Central memory CD8-positive, alpha-beta T cell (primary cell): ENCODE results near the gene MCOLN2.
A peak's percentile ranks its signal among the peaks of the same experiment; 100 is the strongest.
"Not testable (repeated sequence)": the region's sequence is repeated elsewhere in the genome, so short reads cannot be mapped to it uniquely, and the experiment has no call there.

Source experiments
- ATAC-seq: fragments of 150-1000 bp; cut with Tn5 transposase; replicated peaks from 2 replicates; pipeline ENCODE4 v1.10.0; 2022; ENCODE audit warnings: mild to moderate bottlenecking, moderate FRiP score, moderate number of reproducible peaks; ENCODE audit not compliant: poor library complexity, severe bottlenecking; ENCODE audit errors: extremely low read depth
- DNase-seq, 2 donors: peaks; one replicate each; pipeline ENCODE4 v3.0.0; 2021; ENCODE audit warnings: low spot score in 2 of 2
- H3K27ac Mint-ChIP-seq: one replicate; pipeline ENCODE4 v1.8.0; 2022; ENCODE audit warnings: low read depth, mild to moderate bottlenecking, moderate library complexity, mixed read lengths
- H3K27me3 Mint-ChIP-seq: one replicate; pipeline ENCODE4 v1.8.0; 2022; ENCODE audit warnings: mixed read lengths
- H3K36me3 Mint-ChIP-seq: one replicate; pipeline ENCODE4 v1.8.0; 2022; ENCODE audit warnings: mild to moderate bottlenecking, moderate library complexity, mixed read lengths; ENCODE audit not compliant: insufficient read depth
- H3K4me1 Mint-ChIP-seq: one replicate; pipeline ENCODE4 v1.8.0; 2022; ENCODE audit warnings: mixed read lengths
- H3K4me3 Mint-ChIP-seq: one replicate; pipeline ENCODE4 v1.8.0; 2022; ENCODE audit warnings: mild to moderate bottlenecking, moderate library complexity, mixed read lengths
- H3K9me3 Mint-ChIP-seq: one replicate; pipeline ENCODE4 v1.8.0; 2022; ENCODE audit warnings: mixed read lengths

The MCOLN2 gene

GRCh38 chr1:84996846-84997666 lies at the start of gene MCOLN2:
MCOLN2 (minus strand) TSS chr1:84997113; CDS start chr1:84996872, 241 bp downstream.
- H3K36me3 Mint-ChIP-seq: peaks cover 3% of the 10 kb centered on the region
- DNase-seq (peak; percentile 20 to 21), ATAC-seq (peak; percentile 61)
- peak within 1 kb of the TSS; percentile 92 for H3K4me3 Mint-ChIP-seq
- no peaks in the 10 kb centered on the region for H3K27me3 Mint-ChIP-seq
- peak within 1 kb of the TSS; percentile 93 for H3K27ac Mint-ChIP-seq
- H3K9me3 Mint-ChIP-seq: no peaks in the 10 kb centered on the region
- H3K4me1 Mint-ChIP-seq: peaks cover 66% of the 10 kb centered on the region

DNA sequence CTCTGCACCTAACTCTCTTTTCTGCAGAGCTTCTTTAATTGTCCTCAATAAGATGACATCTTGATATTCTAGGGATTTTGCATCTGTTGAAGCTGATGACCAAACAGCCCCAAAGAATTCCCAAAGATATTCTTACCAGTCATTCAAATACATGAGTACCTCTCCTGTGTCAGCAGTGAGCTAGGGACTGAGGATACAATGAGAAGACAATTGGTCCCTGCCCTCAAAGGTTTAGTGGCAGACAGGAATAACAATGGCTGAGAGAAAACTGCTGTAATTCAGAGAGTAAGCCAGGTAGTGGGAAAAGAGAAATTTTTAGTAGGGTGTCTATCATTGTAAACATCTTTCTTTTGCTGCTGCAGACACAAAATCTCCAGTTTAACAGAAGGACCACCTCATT lies 45.5 kb upstream of the MCOLN2 start:
- Mint-ChIP-seq H3K4me3 (no peak overlapping the region), H3K9me3 (no peaks in the 10 kb centered on the region), H3K36me3 (no peaks in the 10 kb centered on the region), H3K27ac (no peak overlapping the region), H3K27me3 (peaks cover 32% of the 10 kb centered on the region), H3K4me1 (no peaks in the 10 kb centered on the region)
- DNase-seq: no peak
- no peak for ATAC-seq

- no peak overlapping the region for H3K27ac Mint-ChIP-seq
- H3K27me3 Mint-ChIP-seq: peaks cover 26% of the 10 kb centered on the region
- H3K4me1 Mint-ChIP-seq: no peaks in the 10 kb centered on the region
- no peak for DNase-seq
- H3K36me3 Mint-ChIP-seq: no peaks in the 10 kb centered on the region
- no peak for ATAC-seq
- H3K9me3 Mint-ChIP-seq: no peaks in the 10 kb centered on the region
- no peak overlapping the region for H3K4me3 Mint-ChIP-seq
These were observed 44.9 kb upstream of the MCOLN2 start for GRCh38 chr1:85041793-85042192.

- DNase-seq (no peak), ATAC-seq (no peak)
- Mint-ChIP-seq H3K27ac (no peak overlapping the region), H3K9me3 (no peaks in the 10 kb centered on the region), H3K27me3 (no peaks in the 10 kb centered on the region), H3K4me3 (no peak overlapping the region), H3K36me3 (no peaks in the 10 kb centered on the region), H3K4me1 (no peaks in the 10 kb centered on the region)
These were observed 36.3 kb upstream of the MCOLN2 start for GRCh38 chr1:85033221-85033620.

DNA sequence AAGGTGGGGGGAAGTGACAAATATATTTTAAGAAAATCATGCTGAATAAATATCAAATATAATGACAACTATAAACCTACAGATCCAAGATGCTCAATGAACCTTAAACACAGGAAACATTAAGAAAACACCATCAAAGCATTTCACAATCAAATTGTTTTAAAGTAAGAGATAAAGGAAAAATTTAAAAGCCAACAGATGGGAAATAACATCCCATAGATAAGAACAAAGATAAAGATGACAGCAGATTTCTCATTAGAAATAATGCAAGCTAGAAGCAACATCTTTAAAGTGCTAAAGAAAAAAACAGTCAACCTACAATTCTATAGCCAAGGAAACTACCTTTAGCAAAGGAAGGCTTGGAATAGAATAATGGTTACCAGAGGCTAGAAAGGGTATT lies 33.6 kb upstream of the MCOLN2 start:
- H3K27me3 Mint-ChIP-seq: no peaks in the 10 kb centered on the region
- H3K4me1 Mint-ChIP-seq: peaks cover 11% of the 10 kb centered on the region
- H3K9me3 Mint-ChIP-seq: no peaks in the 10 kb centered on the region
- DNase-seq (no peak), ATAC-seq (no peak)
- no peaks in the 10 kb centered on the region for H3K36me3 Mint-ChIP-seq
- no peak overlapping the region for H3K4me3 Mint-ChIP-seq
- no peak overlapping the region for H3K27ac Mint-ChIP-seq

DNA sequence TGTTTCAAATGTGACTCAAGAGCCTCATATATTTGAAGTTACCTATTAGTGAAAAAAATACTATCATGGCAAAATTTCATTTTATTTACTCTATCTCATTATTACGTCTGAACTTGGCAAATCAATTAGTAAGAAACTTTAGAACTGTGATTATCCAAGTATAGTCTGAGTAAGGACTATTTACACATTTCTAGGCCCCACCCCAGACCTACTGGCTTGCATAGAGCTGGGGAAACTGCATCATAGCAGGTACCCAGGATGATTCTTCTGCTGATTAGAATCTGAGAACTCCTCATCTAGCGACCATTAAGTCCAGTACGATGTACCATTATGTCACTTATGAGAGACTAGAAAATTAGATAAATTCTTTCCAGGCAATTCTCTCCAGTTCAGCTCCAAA lies 31.2 kb upstream of the MCOLN2 start:
- no peaks in the 10 kb centered on the region for H3K27me3 Mint-ChIP-seq
- H3K36me3 Mint-ChIP-seq: no peaks in the 10 kb centered on the region
- no peak overlapping the region for H3K4me3 Mint-ChIP-seq
- H3K9me3 Mint-ChIP-seq: no peaks in the 10 kb centered on the region
- ATAC-seq (no peak), DNase-seq (no peak)
- H3K4me1 Mint-ChIP-seq: peaks cover 11% of the 10 kb centered on the region
- peak overlapping the region; percentile 84 for H3K27ac Mint-ChIP-seq

DNA sequence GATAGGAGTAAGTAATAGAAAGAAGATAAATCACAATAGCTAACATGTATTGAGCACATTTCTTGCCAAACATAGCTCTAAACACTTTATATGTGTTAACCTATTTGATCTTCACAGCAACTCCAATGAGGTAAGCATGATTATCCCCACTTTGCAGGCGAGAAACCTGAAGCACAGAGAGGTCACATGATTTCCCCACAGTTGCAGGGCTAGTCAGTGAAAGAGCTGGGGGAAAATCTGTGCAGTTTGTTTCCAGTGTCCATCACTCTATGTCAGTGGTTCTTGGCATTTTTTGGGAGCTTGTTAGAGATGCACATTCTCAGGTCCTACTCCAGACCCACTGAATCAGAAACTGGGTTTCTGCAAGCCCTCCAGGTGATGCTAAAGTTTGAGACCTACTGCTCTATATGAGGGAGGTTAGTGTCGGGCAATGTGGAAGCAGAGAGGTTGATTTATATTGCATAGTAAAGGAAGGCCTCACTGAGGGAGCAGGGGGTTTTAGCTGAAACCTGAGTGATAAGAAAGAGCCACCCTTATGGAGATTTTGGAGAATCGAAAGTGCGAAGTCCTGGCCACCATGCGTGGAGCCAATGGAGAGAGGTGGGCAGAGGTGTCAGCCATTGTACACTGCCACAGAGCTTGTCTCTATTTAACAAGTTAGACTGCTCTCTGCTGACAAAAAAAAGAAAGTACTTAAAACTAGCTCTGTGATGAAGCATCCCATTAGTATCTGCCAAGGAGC lies 30.5 kb upstream of the MCOLN2 start:
- H3K36me3 Mint-ChIP-seq: no peaks in the 10 kb centered on the region
- no peaks in the 10 kb centered on the region for H3K27me3 Mint-ChIP-seq
- peak overlapping the region; percentile 73 for H3K4me3 Mint-ChIP-seq
- DNase-seq (peak in 1 of 2 donors; percentile 37), ATAC-seq (peak; percentile 95)
- H3K27ac Mint-ChIP-seq: peak overlapping the region; percentile 84
- H3K4me1 Mint-ChIP-seq: peaks cover 11% of the 10 kb centered on the region
- no peaks in the 10 kb centered on the region for H3K9me3 Mint-ChIP-seq

- Mint-ChIP-seq H3K27me3 (no peaks in the 10 kb centered on the region), H3K9me3 (no peaks in the 10 kb centered on the region), H3K36me3 (no peaks in the 10 kb centered on the region), H3K4me3 (no peak overlapping the region), H3K27ac (peak overlapping the region; percentile 26), H3K4me1 (peaks cover 11% of the 10 kb centered on the region)
- DNase-seq (no peak), ATAC-seq (no peak)
These were observed 29.0 kb upstream of the MCOLN2 start for GRCh38 chr1:85025940-85026339.

DNA sequence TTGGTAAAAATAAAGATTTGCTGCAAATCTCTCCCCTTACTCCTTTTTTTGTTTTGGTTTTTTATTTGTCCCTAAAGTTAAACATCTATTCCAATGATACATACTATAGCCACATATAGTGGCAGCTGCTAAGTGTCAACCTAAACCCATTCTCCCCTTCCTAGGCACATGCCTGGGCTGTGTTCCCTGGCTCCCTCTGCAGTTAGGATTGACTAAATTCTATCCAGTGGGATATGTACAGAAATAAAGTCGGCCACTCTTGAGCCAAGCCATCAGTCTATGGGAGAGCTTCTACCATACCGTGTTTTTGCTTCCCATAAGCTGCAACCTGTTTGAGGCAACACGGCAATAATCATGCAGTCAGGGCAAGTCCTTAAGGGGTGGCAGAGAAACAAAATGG lies 27.8 kb upstream of the MCOLN2 start:
- no peak for DNase-seq
- Mint-ChIP-seq H3K27me3 (no peaks in the 10 kb centered on the region), H3K4me3 (no peak overlapping the region), H3K27ac (peak overlapping the region; percentile 26), H3K36me3 (no peaks in the 10 kb centered on the region), H3K9me3 (no peaks in the 10 kb centered on the region), H3K4me1 (peaks cover 11% of the 10 kb centered on the region)
- no peak for ATAC-seq

GRCh38 chr1:85022700-85023099 lies 25.8 kb upstream of the MCOLN2 start:
- H3K27ac Mint-ChIP-seq: no peak overlapping the region
- peaks cover 10% of the 10 kb centered on the region for H3K4me1 Mint-ChIP-seq
- no peak overlapping the region for H3K4me3 Mint-ChIP-seq
- H3K9me3 Mint-ChIP-seq: no peaks in the 10 kb centered on the region
- peaks cover 2% of the 10 kb centered on the region for H3K36me3 Mint-ChIP-seq
- H3K27me3 Mint-ChIP-seq: no peaks in the 10 kb centered on the region
- DNase-seq (no peak), ATAC-seq (no peak)

DNA sequence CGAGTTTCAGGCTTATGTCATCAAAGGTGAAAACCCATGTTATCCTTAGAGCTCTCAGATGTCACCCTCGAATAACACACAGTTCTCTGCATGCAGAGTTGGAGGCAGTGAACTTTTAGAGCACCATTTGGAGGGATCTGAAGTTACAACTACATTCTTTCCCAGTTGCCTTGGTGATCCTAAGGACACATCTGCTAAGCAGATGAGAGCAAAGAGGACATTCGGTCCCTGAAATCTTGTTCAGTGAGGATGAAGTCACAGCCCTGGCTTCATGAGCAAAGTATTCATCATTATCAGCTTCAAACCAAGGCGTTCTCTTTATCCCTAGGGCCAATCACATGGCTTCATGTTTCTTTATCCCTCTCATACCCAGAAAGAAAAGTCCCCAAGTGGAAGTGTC lies 23.1 kb upstream of the MCOLN2 start:
- DNase-seq (no peak), ATAC-seq (no peak)
- H3K36me3 Mint-ChIP-seq: peaks cover 2% of the 10 kb centered on the region
- H3K9me3 Mint-ChIP-seq: no peaks in the 10 kb centered on the region
- H3K27me3 Mint-ChIP-seq: no peaks in the 10 kb centered on the region
- no peak overlapping the region for H3K4me3 Mint-ChIP-seq
- no peak overlapping the region for H3K27ac Mint-ChIP-seq
- H3K4me1 Mint-ChIP-seq: peaks cover 2% of the 10 kb centered on the region

DNA sequence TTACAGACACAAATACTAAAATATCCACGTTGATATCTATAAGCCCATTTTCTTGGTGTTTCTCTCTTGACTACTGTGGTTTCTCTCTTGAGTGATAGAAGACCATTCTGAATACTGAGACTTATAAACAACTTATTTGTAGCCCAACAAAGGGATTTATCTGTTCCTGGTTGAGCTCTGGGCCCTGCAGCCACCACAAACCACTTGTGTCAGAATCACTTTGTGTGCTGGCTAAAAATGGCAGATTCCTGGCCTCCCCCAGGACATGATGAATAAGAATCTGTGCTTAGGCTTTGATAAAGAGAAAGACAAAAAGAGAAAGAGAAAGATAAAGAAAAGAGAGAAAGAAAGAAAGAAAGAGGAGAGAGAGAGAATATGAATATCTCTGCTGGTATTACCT lies 18.9 kb upstream of the MCOLN2 start:
- H3K4me3 Mint-ChIP-seq: no peak overlapping the region
- H3K36me3 Mint-ChIP-seq: peaks cover 2% of the 10 kb centered on the region
- peaks cover 18% of the 10 kb centered on the region for H3K4me1 Mint-ChIP-seq
- ATAC-seq (no peak), DNase-seq (no peak)
- H3K27ac Mint-ChIP-seq: no peak overlapping the region
- H3K27me3 Mint-ChIP-seq: no peaks in the 10 kb centered on the region
- H3K9me3 Mint-ChIP-seq: no peaks in the 10 kb centered on the region

- H3K9me3 Mint-ChIP-seq: peaks cover 17% of the 10 kb centered on the region
- not testable (repeated sequence) for H3K27me3 Mint-ChIP-seq, H3K36me3 Mint-ChIP-seq, DNase-seq, ATAC-seq
- peak overlapping the region; percentile 85 for H3K27ac Mint-ChIP-seq
- H3K4me3 Mint-ChIP-seq: peak overlapping the region; percentile 25
- H3K4me1 Mint-ChIP-seq: peaks cover 32% of the 10 kb centered on the region
These were observed 8.7 kb upstream of the MCOLN2 start for GRCh38 chr1:85005641-85006040.
